GM06990 (cell line): ENCODE measurements around the gene ABI3BP.

Experiments used
- DNase-seq: peaks from one replicate; pipeline ENCODE4 v3.0.0-alpha.2; 2011; ENCODE audit not compliant: insufficient read length; ENCODE audit errors: extremely low read depth
- H3K27me3 ChIP-seq: replicated peaks from 2 replicates; pipeline ENCODE4 v1.6.0; 2011; ENCODE audit warnings: low read length; ENCODE audit not compliant: control insufficient read depth, insufficient read depth
- H3K36me3 ChIP-seq: 2 replicates; pipeline ENCODE4 v1.5.1; 2011; ENCODE audit warnings: low read length; ENCODE audit not compliant: control insufficient read depth, insufficient read depth
- H3K4me3 ChIP-seq: replicated peaks from 2 replicates; pipeline ENCODE4 v1.5.1; 2011; ENCODE audit warnings: low read depth, mild to moderate bottlenecking, control low read depth, low read length
- TF ChIP-seq, protein P1 (sequence below): IDR thresholded peaks from 2 replicates; pipeline ENCODE4 v1.5.1; 2011; ENCODE audit warnings: low read length, control low read depth, mild to moderate bottlenecking, inconsistent platforms; ENCODE audit not compliant: insufficient read depth, poor library complexity, severe bottlenecking

ABI3BP gene

DNA sequence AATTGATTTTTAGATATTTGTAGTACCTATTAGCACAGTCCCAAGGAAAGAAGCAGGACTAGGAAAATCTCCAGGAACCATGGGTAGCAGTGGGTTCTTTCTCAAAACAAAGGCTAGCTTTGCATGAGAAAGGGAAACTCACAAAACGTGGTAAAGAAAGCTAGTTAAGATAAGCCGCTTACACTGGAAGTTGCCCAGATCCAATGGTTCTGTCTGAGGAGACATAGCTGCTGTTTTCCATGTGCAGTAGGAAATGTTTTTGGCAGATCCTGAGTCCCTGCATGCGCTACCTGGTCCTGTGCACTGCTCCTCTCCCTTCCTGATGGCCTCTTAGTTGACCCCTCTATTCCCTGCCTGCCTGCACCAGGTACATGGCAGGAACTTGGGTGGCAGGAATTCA lies 223.5 kb downstream of the ABI3BP start:
- TF ChIP-seq, protein P1, sequence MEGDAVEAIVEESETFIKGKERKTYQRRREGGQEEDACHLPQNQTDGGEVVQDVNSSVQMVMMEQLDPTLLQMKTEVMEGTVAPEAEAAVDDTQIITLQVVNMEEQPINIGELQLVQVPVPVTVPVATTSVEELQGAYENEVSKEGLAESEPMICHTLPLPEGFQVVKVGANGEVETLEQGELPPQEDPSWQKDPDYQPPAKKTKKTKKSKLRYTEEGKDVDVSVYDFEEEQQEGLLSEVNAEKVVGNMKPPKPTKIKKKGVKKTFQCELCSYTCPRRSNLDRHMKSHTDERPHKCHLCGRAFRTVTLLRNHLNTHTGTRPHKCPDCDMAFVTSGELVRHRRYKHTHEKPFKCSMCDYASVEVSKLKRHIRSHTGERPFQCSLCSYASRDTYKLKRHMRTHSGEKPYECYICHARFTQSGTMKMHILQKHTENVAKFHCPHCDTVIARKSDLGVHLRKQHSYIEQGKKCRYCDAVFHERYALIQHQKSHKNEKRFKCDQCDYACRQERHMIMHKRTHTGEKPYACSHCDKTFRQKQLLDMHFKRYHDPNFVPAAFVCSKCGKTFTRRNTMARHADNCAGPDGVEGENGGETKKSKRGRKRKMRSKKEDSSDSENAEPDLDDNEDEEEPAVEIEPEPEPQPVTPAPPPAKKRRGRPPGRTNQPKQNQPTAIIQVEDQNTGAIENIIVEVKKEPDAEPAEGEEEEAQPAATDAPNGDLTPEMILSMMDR = no peak
- Histone ChIP-seq H3K4me3 (no peak overlapping the region), H3K36me3 (no peaks in the 10 kb centered on the region), H3K27me3 (no peaks in the 10 kb centered on the region; the same call in 1 of the 2 replicates)
- DNase-seq = no peak

- TF ChIP-seq, protein P1 = no peak
- H3K4me3 ChIP-seq = no peak overlapping the region
- no peak for DNase-seq
- H3K36me3 ChIP-seq = no peaks in the 10 kb centered on the region
- H3K27me3 ChIP-seq = no peaks in the 10 kb centered on the region; the same call in 1 of the 2 replicates
These were observed 227.2 kb downstream of the ABI3BP start for GRCh38 chr3:100766069-100766468.

DNA sequence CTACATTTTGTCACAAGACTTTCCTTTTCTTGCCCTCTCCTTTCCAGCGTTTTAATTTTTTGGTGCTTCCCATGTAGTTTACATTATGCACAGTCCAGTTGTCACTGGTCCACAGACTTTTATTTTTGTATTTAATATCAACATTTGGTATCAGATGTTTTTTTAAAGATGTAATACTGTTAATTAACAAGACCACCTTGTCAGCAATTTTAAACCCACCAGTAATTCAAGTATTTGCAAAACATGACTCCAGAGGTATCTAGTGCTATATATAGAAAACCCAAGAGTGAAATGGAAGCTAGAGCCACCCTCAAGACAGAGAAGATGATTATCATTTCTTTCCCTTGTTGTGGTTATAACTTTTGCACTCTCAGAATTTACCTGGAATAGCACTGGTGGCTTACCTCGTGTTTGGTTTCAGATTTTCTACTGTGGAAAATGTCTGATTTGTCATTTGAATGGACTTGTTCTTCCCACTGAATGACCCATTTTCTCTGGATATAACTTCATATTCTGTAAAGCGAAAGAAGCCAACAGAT lies 227.7 kb downstream of the ABI3BP start:
- DNase-seq = no peak
- TF ChIP-seq, protein P1 = no peak
- Histone ChIP-seq H3K27me3 (no peaks in the 10 kb centered on the region; the same call in 1 of the 2 replicates), H3K4me3 (no peak overlapping the region), H3K36me3 (no peaks in the 10 kb centered on the region)

DNA sequence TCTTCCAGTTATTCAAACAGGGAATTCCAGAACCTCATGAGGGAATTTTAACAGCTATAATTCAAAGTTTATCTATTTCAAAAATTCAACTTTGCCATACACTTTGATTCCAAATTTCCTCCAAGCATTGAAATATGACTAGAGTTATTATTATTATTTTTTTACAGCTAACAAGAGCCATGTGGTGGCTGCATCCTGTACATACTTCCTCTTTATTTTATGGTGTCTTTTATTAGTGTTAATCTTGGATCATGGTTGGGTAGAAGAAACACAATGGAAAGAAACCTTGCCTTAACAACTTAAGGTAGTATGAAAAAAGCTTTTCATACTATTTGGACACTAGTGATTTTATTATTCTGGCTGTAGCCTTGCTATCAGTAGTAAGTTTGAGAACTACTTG lies 231.3 kb downstream of the ABI3BP start:
- TF ChIP-seq, protein P1 = no peak
- DNase-seq = no peak
- Histone ChIP-seq H3K36me3 (no peaks in the 10 kb centered on the region), H3K27me3 (no peaks in the 10 kb centered on the region), H3K4me3 (no peak overlapping the region)

DNA sequence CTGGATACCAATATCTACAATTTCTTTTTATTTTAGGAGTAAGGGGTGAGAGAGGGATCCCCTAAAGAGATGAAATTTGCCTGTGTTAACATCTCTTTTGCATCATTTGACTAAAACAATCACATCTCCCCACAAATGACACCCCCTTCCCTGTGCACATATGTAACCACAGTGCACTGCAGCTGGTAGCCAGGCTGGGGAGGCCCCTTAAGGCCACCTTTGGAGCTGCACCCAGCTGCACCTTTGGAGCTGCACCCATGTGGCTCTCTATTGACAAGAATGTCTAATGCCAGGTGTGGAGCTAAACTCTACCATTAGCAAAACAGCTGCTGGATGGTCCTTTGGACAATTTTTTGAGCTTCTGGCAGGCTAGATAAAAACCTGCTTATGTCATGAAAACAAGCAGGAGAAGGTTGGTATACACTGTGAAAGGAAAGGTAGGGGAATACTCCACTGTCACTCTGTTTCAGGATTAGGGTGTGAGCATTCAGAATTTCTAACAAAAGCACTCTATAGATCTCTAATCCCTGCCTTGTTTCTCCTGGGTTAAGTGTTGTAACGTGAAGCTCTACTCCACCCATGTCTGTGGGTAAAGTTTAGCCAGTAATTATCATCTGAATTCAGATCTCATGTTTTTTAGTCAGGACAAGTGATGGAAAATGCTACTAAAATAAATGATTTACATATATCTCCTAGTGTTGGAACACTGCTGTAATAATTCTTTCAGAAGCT lies 231.8 kb downstream of the ABI3BP start:
- TF ChIP-seq, protein P1 = peak; percentile 49
- no peak for DNase-seq
- H3K4me3 ChIP-seq = no peak overlapping the region
- no peaks in the 10 kb centered on the region for H3K27me3 ChIP-seq
- H3K36me3 ChIP-seq = no peaks in the 10 kb centered on the region
